Stimulated activated naive CD8-positive, alpha-beta T cell treated with anti-CD3 and anti-CD28 coated beads, Interleukin-15, amount 100 ng/mL, for 72 hours (primary cell): Measurements from ENCODE around the gene FCAR.
"Not testable (repeated sequence)": the region's sequence is repeated elsewhere in the genome, so short reads cannot be mapped to it uniquely, and the experiment has no call there.

Experiments
- ATAC-seq: fragments of 150-1000 bp; cut with Tn5 transposase; 2 replicates; pipeline ENCODE4 v1.10.0; 2021; ENCODE audit warnings: mild to moderate bottlenecking, moderate library complexity
- DNase-seq, 2 donors: peaks; one replicate each; pipeline ENCODE4 v3.0.0; 2021 to 2022
- H3K27ac Mint-ChIP-seq, 2 donors: one replicate each; pipeline ENCODE4 v1.8.0; 2022; ENCODE audit warnings: mild to moderate bottlenecking in 2 of 2, mixed read lengths in 2 of 2, moderate library complexity in 2 of 2
- H3K27me3 Mint-ChIP-seq: one replicate; pipeline ENCODE4 v1.8.0; 2022; ENCODE audit warnings: mixed read lengths
- H3K4me1 Mint-ChIP-seq: one replicate; pipeline ENCODE4 v1.8.0; 2022; ENCODE audit warnings: mild to moderate bottlenecking, mixed read lengths
- H3K4me3 Mint-ChIP-seq, 2 donors: one replicate each; pipeline ENCODE4 v1.8.0; 2022; ENCODE audit warnings: mild to moderate bottlenecking in 2 of 2, mixed read lengths in 2 of 2, moderate library complexity in 1 of 2
- H3K9me3 Mint-ChIP-seq, 2 donors: one replicate each; pipeline ENCODE4 v1.8.0; 2022; ENCODE audit warnings: mixed read lengths in 2 of 2

The FCAR gene

DNA sequence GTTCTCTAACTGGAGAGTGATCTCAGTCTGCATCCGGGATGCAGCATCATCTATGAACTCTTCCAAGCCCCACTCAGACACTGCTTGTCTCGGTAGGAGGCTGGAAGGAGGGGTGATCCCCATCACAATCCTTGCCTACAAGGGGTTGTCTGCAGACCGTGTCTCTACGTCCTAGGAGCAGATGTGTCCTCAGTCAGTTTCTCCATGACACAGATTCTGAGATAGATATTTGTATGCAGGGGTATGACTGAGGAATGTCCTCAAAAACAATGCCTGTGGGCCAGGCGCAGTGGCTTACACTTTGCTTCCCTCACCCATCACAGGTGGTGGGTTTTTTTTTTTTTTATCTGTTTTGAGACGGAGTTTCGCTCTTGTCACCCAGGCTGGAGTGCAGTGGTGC lies 32.8 kb downstream of the FCAR start:
- Mint-ChIP-seq H3K27ac (no peak overlapping the region), H3K27me3 (peaks cover 11% of the 10 kb centered on the region), H3K4me1 (peaks cover 7% of the 10 kb centered on the region), H3K4me3 (no peak overlapping the region), H3K9me3 (no peaks in the 10 kb centered on the region)
- ATAC-seq (no peak), DNase-seq (no peak)

DNA sequence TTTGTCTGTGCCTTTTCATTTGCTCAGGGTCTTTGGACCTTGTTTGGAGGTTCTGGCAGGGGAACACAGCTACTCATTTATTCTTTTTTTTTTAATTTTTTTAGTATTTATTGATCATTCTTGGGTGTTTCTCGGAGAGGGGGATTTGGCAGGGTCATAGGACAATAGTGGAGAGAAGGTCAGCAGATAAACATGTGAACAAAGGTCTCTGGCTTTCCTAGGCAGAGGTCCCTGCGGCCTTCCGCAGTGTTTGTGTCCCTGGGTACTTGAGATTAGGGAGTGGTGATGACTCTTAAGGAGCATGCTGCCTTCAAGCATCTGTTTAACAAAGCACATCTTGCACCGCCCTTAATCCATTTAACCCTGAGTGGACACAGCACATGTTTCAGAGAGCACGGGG lies 33.9 kb downstream of the FCAR start:
- ATAC-seq, H3K9me3 Mint-ChIP-seq, DNase-seq, H3K27ac Mint-ChIP-seq, H3K4me3 Mint-ChIP-seq, H3K4me1 Mint-ChIP-seq: not testable (repeated sequence)
- H3K27me3 Mint-ChIP-seq, result peaks cover 17% of the 10 kb centered on the region

DNA sequence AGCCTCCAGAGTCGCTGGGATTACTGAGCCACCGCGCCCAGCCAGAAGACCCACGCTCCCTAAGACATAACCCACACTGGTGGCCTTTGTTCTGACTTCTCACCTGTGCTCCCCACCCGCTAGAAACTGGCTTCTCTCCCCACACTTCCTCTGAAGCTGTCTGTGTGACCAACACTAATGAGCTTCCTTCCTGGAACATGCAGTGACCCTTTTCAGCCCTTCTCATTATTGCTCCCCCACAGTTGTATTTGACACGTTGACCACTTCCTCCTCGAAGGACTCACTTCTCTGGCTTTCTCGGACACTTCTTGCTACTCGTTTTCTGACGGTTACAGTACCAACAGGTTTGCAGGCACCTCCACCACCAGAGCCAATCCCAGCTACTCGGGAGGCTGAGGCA lies 42.8 kb downstream of the FCAR start:
- H3K4me3 Mint-ChIP-seq, result no peak overlapping the region
- H3K4me1 Mint-ChIP-seq, result no peaks in the 10 kb centered on the region
- H3K27ac Mint-ChIP-seq, result peak overlapping the region in 1 of 2 donors; percentile 50
- ATAC-seq (no peak), DNase-seq (no peak)
- peaks cover 16% of the 10 kb centered on the region for H3K27me3 Mint-ChIP-seq
- H3K9me3 Mint-ChIP-seq, result no peaks in the 10 kb centered on the region

DNA sequence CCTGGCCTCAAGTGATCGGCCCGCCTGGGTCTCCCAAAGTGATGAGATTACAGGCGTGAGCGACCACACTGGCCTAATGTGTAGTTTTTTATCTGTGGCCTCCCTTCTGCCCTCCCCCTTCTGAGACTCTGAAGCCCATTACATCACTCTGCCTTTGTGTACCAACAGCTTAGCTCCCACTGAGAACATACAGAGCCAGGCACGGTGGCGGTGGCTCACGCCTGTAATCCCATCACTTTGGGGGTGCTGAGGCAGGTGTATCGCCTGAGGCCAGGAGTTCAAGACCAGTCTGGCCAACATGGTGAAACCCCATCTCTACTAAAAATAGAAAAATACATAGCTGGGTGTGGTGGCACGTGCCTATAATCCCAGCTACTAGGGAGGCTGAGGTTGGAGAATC lies 44.5 kb downstream of the FCAR start:
- H3K27ac Mint-ChIP-seq, result no peak overlapping the region
- ATAC-seq (no peak), DNase-seq (no peak)
- H3K9me3 Mint-ChIP-seq, result no peaks in the 10 kb centered on the region
- H3K4me1 Mint-ChIP-seq, result no peaks in the 10 kb centered on the region
- no peak overlapping the region for H3K4me3 Mint-ChIP-seq
- peaks cover 8% of the 10 kb centered on the region for H3K27me3 Mint-ChIP-seq

DNA sequence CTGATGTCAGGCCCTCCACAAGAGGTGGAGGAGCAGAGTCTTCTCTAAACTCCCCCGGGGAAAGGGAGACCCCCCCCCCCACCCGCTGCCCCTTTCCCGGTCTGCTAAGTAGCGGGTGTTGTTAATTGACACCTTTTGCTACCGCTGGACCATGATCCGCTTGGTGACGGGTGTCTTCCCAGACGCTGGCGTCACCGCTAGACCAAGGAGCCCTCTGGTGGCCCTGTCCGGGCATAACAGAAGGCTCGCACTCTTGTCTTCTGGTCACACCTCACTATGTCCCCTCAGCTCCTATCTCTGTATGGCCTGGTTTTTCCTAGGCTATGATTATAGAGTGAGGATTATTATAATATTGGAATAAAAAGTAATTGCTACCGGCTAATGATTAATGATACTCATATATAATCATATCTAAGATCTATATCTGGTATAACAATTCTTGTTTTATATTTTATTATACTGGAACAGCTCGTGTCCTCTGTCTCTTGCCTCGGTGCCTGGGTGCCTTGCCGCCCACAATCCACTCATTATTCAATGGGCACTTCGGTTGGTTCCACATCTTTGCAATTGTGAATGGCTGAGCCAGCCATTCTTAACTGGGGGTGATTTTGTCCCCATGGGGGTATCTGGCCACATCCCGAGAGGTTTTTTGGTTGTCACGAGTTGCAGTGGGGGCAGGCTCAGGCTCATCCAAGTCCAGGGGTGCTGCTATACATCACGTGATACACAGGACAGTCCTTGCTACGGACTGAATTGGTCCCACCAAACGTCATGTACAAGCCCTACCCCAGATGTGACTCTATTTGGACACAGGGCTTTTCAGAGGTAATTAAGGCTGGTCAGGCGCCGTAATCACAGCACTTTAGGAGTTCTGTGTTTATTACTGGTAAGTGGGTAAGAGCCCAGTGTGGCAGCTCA lies 45.9 kb downstream of the FCAR start:
- not testable (repeated sequence) for H3K27ac Mint-ChIP-seq, H3K4me3 Mint-ChIP-seq

DNA sequence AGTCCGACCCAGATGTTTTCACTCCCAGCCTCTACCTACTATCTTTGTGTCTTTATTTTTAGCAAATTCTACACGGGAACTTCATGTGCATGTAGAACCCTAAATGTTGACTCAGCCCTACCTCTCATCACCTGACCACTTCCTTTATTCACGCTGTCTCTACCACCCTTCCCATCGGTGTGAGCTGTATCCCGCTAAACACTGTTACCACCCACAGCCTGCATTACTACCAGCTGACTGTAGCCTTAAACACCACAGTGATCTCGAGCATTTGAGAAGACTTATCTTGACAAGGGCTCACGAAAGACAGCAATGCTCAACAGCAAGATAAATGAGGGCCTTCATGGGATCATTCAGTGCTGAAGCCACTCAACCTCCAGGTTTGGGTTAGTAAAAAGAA lies 47.0 kb downstream of the FCAR start:
- H3K9me3 Mint-ChIP-seq, result peaks cover 5 to 8% of the 10 kb centered on the region in 2 donors
- peaks cover 8% of the 10 kb centered on the region for H3K27me3 Mint-ChIP-seq
- H3K27ac Mint-ChIP-seq, result no peak overlapping the region
- H3K4me3 Mint-ChIP-seq, result no peak overlapping the region
- no peak for ATAC-seq
- no peak for DNase-seq
- H3K4me1 Mint-ChIP-seq, result no peaks in the 10 kb centered on the region

More for the DNA sequence above, 45.9 kb downstream of the FCAR start:
- not testable (repeated sequence) for H3K4me1 Mint-ChIP-seq, H3K9me3 Mint-ChIP-seq, ATAC-seq, H3K27me3 Mint-ChIP-seq, DNase-seq

DNA sequence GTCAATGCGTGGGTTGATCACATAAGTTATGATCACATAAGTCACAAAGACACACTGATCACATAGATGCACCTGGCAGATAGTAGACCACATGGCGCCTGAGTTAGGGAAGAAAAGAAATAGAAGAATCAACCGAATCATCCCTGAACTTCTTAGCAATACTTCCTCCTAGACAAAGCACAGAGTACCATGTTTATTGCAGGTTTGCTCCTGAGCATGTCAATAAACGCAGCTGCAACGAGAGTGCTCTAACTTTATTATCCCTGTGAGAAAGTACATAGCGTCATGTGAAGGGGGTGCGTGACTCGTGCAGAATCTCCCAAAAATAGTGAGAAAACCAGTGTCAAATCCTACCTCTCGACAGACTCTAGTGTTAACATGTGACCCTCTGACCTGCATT lies 49.2 kb downstream of the FCAR start:
- no peak overlapping the region for H3K27ac Mint-ChIP-seq
- DNase-seq (no peak), ATAC-seq (no peak)
- no peak overlapping the region for H3K4me3 Mint-ChIP-seq
- H3K4me1 Mint-ChIP-seq, result no peaks in the 10 kb centered on the region
- H3K9me3 Mint-ChIP-seq, result peaks cover 8 to 12% of the 10 kb centered on the region in 2 donors
- peaks cover 8% of the 10 kb centered on the region for H3K27me3 Mint-ChIP-seq

DNA sequence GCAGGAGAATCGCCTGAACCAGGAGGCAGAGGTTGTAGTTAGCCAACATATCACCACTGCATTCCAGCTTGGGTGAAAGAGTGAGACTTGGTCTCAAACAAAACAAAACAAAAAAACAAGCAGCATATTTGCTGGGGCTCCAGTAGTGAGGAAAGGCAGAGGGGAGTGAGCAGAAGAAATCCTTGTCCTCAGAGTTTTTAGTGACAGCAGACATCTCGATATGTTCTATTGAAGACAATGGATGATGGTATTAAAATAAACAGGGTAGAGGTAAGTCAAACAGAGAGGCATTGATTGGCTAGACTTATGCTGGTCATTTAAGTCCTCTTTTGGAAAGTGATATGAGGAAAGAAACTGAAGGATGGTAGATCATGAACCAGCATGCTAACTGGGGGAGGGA lies 54.3 kb downstream of the FCAR start:
- no peaks in the 10 kb centered on the region for H3K27me3 Mint-ChIP-seq
- ATAC-seq (no peak), DNase-seq (no peak)
- no peaks in the 10 kb centered on the region for H3K4me1 Mint-ChIP-seq
- peaks cover 16 to 17% of the 10 kb centered on the region in 2 donors for H3K9me3 Mint-ChIP-seq
- no peak overlapping the region for H3K4me3 Mint-ChIP-seq
- no peak overlapping the region for H3K27ac Mint-ChIP-seq

DNA sequence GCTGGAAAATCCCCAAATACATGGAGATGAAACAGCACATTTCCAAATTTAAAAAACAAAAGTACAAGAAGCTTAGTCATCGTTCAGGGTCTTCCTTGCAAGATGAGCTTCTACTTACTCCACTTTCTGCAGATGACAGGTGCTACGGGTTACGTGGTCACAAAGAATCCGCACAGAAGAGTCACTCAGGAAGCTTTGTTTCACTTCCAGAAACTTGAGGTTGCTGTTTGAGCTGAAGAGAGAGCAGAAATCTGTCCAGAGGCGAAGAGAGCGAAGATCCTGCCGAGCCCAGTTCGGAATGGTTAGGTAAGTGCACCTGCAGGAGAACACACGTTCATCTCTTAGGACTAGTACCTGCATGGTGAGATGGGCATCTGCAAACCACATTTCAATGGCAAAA lies 63.9 kb downstream of the FCAR start:
- peaks cover 6% of the 10 kb centered on the region for H3K4me1 Mint-ChIP-seq
- H3K4me3 Mint-ChIP-seq, result peak overlapping the region in 1 of 2 donors; percentile 53
- ATAC-seq (peak; percentile 91), DNase-seq (peak in 1 of 2 donors; percentile 39)
- peak overlapping the region in 1 of 2 donors; percentile 20 for H3K27ac Mint-ChIP-seq
- H3K27me3 Mint-ChIP-seq, result peaks cover 37% of the 10 kb centered on the region
- H3K9me3 Mint-ChIP-seq, result no peaks in the 10 kb centered on the region

DNA sequence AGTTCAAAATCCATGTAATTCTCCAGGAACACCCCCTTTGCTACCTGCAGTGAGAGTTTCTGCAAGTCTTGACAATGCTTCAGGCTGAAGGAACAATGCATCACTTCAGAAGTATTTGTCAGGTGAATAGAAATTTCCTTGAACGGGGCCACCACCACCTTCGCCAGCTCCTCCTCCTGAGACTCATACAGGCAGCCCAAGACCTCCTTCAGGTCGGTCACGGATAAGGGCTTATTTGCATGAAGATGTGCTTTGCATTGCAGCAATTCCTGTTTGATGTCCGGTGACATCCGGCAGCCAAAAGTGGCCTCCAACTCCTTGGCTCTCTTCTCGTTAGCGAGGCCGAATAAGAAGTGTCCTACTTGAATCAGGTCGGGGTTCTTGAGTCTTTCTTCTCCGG lies 64.9 kb downstream of the FCAR start:
- peaks cover 37% of the 10 kb centered on the region for H3K27me3 Mint-ChIP-seq
- H3K4me1 Mint-ChIP-seq, result peaks cover 6% of the 10 kb centered on the region
- no peaks in the 10 kb centered on the region for H3K9me3 Mint-ChIP-seq
- DNase-seq (no peak), ATAC-seq (no peak)
- no peak overlapping the region for H3K27ac Mint-ChIP-seq
- no peak overlapping the region for H3K4me3 Mint-ChIP-seq

DNA sequence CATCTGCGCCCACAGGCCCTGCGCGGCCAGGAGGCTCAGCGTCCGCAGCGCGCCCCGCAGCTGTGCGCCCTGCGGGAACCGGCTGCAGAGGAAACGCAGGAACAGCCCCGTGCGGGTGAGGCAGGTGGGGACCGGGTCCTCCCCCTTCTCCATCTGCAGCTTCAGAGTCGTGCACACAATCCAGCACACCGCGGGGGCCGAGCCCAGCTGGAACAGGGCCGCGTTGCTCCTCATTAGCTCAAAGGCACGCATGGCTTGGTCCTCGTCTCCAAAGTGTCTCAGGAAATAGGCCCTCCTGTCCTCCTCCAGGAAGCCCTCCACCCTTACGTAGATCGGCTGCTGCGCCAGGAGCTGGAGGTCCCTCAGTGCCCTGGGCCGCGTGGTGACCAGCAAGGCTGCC lies 65.5 kb downstream of the FCAR start:
- H3K27me3 Mint-ChIP-seq, result peaks cover 37% of the 10 kb centered on the region
- not testable (repeated sequence) for H3K4me1 Mint-ChIP-seq, H3K4me3 Mint-ChIP-seq, DNase-seq, H3K27ac Mint-ChIP-seq, H3K9me3 Mint-ChIP-seq
- ATAC-seq, result peak; percentile 12
